HEK293 (cell line): Measurements from ENCODE around the gene APOBEC3G.

ENCODE experiments used
- CTCF ChIA-PET: fragments of 350-600 bp; formaldehyde crosslinking; extraction: SDS; loops from one replicate; lab custom pipeline; 2021; ENCODE audit warnings: antibody characterized with exemption; lab: Yijun Ruan, JAX
- POLR2A ChIA-PET: fragments of 300-600 bp; formaldehyde crosslinking; extraction: SDS; loops from one replicate; lab custom pipeline; 2020; ENCODE audit warnings: antibody characterized with exemption, inconsistent platforms; lab: Yijun Ruan, JAX
- H3K27ac ChIP-seq: fragments of 200-500 bp; sonication (Bioruptor generic); 2 replicates; pipeline ENCODE4 v1.5.1; 2014; ENCODE audit warnings: low read depth, low read length, control low read depth, inconsistent platforms; ENCODE audit errors: extremely low read depth
- H3K36me3 ChIP-seq, 2 experiments: fragments of 200-500 bp in 1 of 2; sonication (Bioruptor generic) in 1 of 2; 1 replicate in 1 of 2; 2 replicates in 1 of 2; pipeline ENCODE4 v1.5.1; 2014 to 2017; ENCODE audit warnings: inconsistent platforms in 2 of 2, low read length in 2 of 2; ENCODE audit not compliant: control insufficient read depth in 2 of 2, insufficient read depth in 1 of 2
- H3K4me1 ChIP-seq: fragments of 200-500 bp; sonication (Bioruptor generic); 2 replicates; pipeline ENCODE4 v1.5.1; 2014; ENCODE audit warnings: mild to moderate bottlenecking, low read length, inconsistent platforms; ENCODE audit not compliant: control insufficient read depth, insufficient read depth
- H3K4me3 ChIP-seq: 2 replicates; pipeline ENCODE4 v1.5.1; 2011; ENCODE audit warnings: low read depth, mild to moderate bottlenecking, control low read depth, low read length, moderate library complexity
- H3K9me3 ChIP-seq: fragments of 200-500 bp; sonication (Bioruptor generic); 2 replicates; pipeline ENCODE4 v1.5.1; 2014; ENCODE audit warnings: low read depth, low read length, inconsistent platforms; ENCODE audit not compliant: control insufficient read depth, insufficient read depth
- KLF16 ChIP-seq: fragments of 450-650 bp; formaldehyde crosslinking; IDR thresholded peaks from 2 replicates; pipeline ENCODE4 v1.5.1; 2017; ENCODE audit warnings: missing biosample characterization, missing genetic modification characterization
- PRDM6 ChIP-seq: fragments of 450-650 bp; formaldehyde crosslinking; IDR thresholded peaks from 2 replicates; pipeline ENCODE4 v1.5.1; 2017; ENCODE audit warnings: missing biosample characterization, missing genetic modification characterization
- RBAK ChIP-seq: fragments of 450-650 bp; formaldehyde crosslinking; IDR thresholded peaks from 2 replicates; pipeline ENCODE4 v1.5.1; 2016; ENCODE audit warnings: missing biosample characterization, missing genetic modification characterization
- SCRT2 ChIP-seq: fragments of 450-650 bp; formaldehyde crosslinking; IDR thresholded peaks from 2 replicates; pipeline ENCODE4 v1.5.1; 2016; ENCODE audit warnings: missing biosample characterization, missing genetic modification characterization
- SP3 ChIP-seq: fragments of 450-650 bp; formaldehyde crosslinking; IDR thresholded peaks from 2 replicates; pipeline ENCODE4 v1.5.1; 2016; ENCODE audit warnings: missing biosample characterization, missing genetic modification characterization
- TRIM28 ChIP-seq: IDR thresholded peaks from 2 replicates; pipeline ENCODE4 v1.6.1; 2011; ENCODE audit warnings: low read length, control low read depth, borderline replicate concordance
- WT1 ChIP-seq: fragments of 450-650 bp; formaldehyde crosslinking; IDR thresholded peaks from 2 replicates; pipeline ENCODE4 v1.5.1; 2016; ENCODE audit warnings: missing biosample characterization, missing genetic modification characterization
- ZBTB49 ChIP-seq: fragments of 450-650 bp; formaldehyde crosslinking; IDR thresholded peaks from 2 replicates; pipeline ENCODE4 v1.5.1; 2016; ENCODE audit warnings: missing biosample characterization, missing genetic modification characterization, low read depth
- ZEB2 ChIP-seq: fragments of 450-650 bp; formaldehyde crosslinking; IDR thresholded peaks from 2 replicates; pipeline ENCODE4 v1.5.1; 2016; ENCODE audit warnings: missing biosample characterization, missing genetic modification characterization
- ZFP37 ChIP-seq: fragments of 450-650 bp; formaldehyde crosslinking; IDR thresholded peaks from 2 replicates; pipeline ENCODE4 v1.5.1; 2016; ENCODE audit warnings: missing biosample characterization, missing genetic modification characterization
- ZFP69B ChIP-seq: fragments of 450-650 bp; formaldehyde crosslinking; IDR thresholded peaks from 2 replicates; pipeline ENCODE4 v1.5.1; 2016; ENCODE audit warnings: missing biosample characterization, missing genetic modification characterization
- ZNF174 ChIP-seq: fragments of 450-650 bp; formaldehyde crosslinking; IDR thresholded peaks from 2 replicates; pipeline ENCODE4 v1.5.0; 2017; ENCODE audit warnings: missing biosample characterization, mild to moderate bottlenecking, missing genetic modification characterization
- ZNF184 ChIP-seq: fragments of 450-650 bp; IDR thresholded peaks from 2 replicates; pipeline ENCODE4 v1.5.1; 2018; ENCODE audit warnings: missing biosample characterization, mild to moderate bottlenecking, missing genetic modification characterization
- ZNF23 ChIP-seq: fragments of 450-650 bp; formaldehyde crosslinking; IDR thresholded peaks from 2 replicates; pipeline ENCODE4 v1.5.1; 2016; ENCODE audit warnings: missing biosample characterization, missing genetic modification characterization, borderline replicate concordance
- ZNF37A ChIP-seq: fragments of 450-650 bp; IDR thresholded peaks from 2 replicates; pipeline ENCODE4 v1.5.1; 2018; ENCODE audit warnings: missing biosample characterization, missing genetic modification characterization
- ZNF416 ChIP-seq: fragments of 450-650 bp; formaldehyde crosslinking; IDR thresholded peaks from 2 replicates; pipeline ENCODE4 v1.5.1; 2016; ENCODE audit warnings: missing biosample characterization, missing genetic modification characterization
- ZNF521 ChIP-seq: fragments of 450-650 bp; formaldehyde crosslinking; IDR thresholded peaks from 2 replicates; pipeline ENCODE4 v1.5.1; 2017; ENCODE audit warnings: missing biosample characterization, mild to moderate bottlenecking, missing genetic modification characterization
- ZNF561 ChIP-seq: fragments of 450-650 bp; IDR thresholded peaks from 2 replicates; pipeline ENCODE4 v1.5.1; 2018; ENCODE audit warnings: missing biosample characterization, missing genetic modification characterization, borderline replicate concordance
- ZNF626 ChIP-seq: fragments of 450-650 bp; sonication (Bioruptor Pico); formaldehyde crosslinking; IDR thresholded peaks from 2 replicates; pipeline ENCODE4 v1.5.1; 2018; ENCODE audit warnings: missing biosample characterization, missing genetic modification characterization, inconsistent platforms
- ZNF629 ChIP-seq: fragments of 450-650 bp; formaldehyde crosslinking; IDR thresholded peaks from 2 replicates; pipeline ENCODE4 v1.5.1; 2017; ENCODE audit warnings: missing biosample characterization, missing genetic modification characterization
- ZNF660 ChIP-seq: fragments of 450-650 bp; IDR thresholded peaks from 2 replicates; pipeline ENCODE4 v1.5.1; 2018; ENCODE audit warnings: missing biosample characterization, mild to moderate bottlenecking, missing genetic modification characterization
- ZNF785 ChIP-seq: fragments of 450-650 bp; formaldehyde crosslinking; IDR thresholded peaks from 2 replicates; pipeline ENCODE4 v1.5.1; 2016; ENCODE audit warnings: missing biosample characterization, missing genetic modification characterization
- ZNF792 ChIP-seq: fragments of 450-650 bp; formaldehyde crosslinking; IDR thresholded peaks from 2 replicates; pipeline ENCODE4 v1.5.1; 2016; ENCODE audit warnings: missing biosample characterization, missing genetic modification characterization
- TF ChIP-seq, protein P1 (sequence below): fragments of 450-650 bp; formaldehyde crosslinking; IDR thresholded peaks from 2 replicates; pipeline ENCODE4 v1.5.1; 2017; ENCODE audit warnings: missing biosample characterization, missing genetic modification characterization
- TF ChIP-seq, protein P2 (sequence below): fragments of 450-650 bp; formaldehyde crosslinking; IDR thresholded peaks from 2 replicates; pipeline ENCODE4 v1.5.1; 2017; ENCODE audit warnings: missing biosample characterization, mild to moderate bottlenecking, missing genetic modification characterization, moderate library complexity

The APOBEC3G gene

DNA sequence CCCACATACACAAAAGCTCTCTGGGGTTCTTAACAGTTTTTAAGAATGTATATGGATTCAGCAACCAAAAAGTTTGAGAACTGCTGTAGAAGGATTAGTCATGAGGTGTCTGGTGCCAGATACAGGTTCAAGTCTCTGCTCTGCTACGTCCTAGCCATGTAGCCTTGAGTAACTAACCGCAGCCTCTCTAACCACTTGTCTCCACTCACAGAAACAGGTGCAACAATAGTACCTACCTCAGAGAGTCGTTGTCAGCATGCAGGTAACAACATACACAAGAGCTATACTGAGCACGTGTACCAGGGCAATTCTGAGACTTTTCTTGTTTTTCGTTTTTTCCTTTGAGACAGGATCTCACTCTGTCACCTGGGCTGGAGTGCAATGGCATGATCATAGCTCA is 48.5 kb downstream of the APOBEC3G start:
- H3K4me3 ChIP-seq = no peak overlapping the region
- POLR2A ChIA-PET = no interaction called here
- H3K36me3 ChIP-seq = no peaks in the 10 kb centered on the region
- TF ChIP-seq PRDM6 = no peak
- no peak for TF ChIP-seq ZNF785 (tag by site-specific recombination)
- TF ChIP-seq KLF16 (tag by site-specific recombination) = no peak
- no peak for TF ChIP-seq ZNF792
- no peak for TF ChIP-seq RBAK (tag by site-specific recombination)
- no peak for TF ChIP-seq ZFP69B (tag by site-specific recombination)
- TF ChIP-seq SP3 (tag by site-specific recombination) = no peak
- TF ChIP-seq ZNF629 (tag by site-specific recombination) = no peak
- no peak for TF ChIP-seq ZNF416 (tag by site-specific recombination)
- CTCF ChIA-PET = interaction anchor here (0.6 to 2.3 kb wide), 5 partner anchors 117 to 360 kb away, joined by 3 to 8 read pairs (median 4); no protein-coding TSS in a partner anchor
- H3K4me1 ChIP-seq = no peaks in the 10 kb centered on the region
- no peaks in the 10 kb centered on the region for H3K9me3 ChIP-seq
- no peak overlapping the region for H3K27ac ChIP-seq

GRCh38 chr22:39128508-39128907 is 51.4 kb downstream of the APOBEC3G start:
- Histone ChIP-seq H3K9me3 (no peaks in the 10 kb centered on the region), H3K4me3 (no peak overlapping the region)
- POLR2A ChIA-PET = interaction anchor here (0.7 kb wide), 1 partner anchor 380 kb away, joined by 4 read pairs; no protein-coding TSS in a partner anchor
- TF ChIP-seq ZNF184 (tag by site-specific recombination) (no peak), ZNF521 (tag by site-specific recombination) (no peak), TRIM28 (no peak), ZFP37 (no peak), ZNF660 (tag by site-specific recombination) (no peak), ZNF174 (tag by site-specific recombination) (no peak), ZEB2 (tag by site-specific recombination) (no peak)
- TF ChIP-seq, protein P1, sequence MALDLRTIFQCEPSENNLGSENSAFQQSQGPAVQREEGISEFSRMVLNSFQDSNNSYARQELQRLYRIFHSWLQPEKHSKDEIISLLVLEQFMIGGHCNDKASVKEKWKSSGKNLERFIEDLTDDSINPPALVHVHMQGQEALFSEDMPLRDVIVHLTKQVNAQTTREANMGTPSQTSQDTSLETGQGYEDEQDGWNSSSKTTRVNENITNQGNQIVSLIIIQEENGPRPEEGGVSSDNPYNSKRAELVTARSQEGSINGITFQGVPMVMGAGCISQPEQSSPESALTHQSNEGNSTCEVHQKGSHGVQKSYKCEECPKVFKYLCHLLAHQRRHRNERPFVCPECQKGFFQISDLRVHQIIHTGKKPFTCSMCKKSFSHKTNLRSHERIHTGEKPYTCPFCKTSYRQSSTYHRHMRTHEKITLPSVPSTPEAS (tag by site-specific recombination) = no peak
- TF ChIP-seq, protein P2, sequence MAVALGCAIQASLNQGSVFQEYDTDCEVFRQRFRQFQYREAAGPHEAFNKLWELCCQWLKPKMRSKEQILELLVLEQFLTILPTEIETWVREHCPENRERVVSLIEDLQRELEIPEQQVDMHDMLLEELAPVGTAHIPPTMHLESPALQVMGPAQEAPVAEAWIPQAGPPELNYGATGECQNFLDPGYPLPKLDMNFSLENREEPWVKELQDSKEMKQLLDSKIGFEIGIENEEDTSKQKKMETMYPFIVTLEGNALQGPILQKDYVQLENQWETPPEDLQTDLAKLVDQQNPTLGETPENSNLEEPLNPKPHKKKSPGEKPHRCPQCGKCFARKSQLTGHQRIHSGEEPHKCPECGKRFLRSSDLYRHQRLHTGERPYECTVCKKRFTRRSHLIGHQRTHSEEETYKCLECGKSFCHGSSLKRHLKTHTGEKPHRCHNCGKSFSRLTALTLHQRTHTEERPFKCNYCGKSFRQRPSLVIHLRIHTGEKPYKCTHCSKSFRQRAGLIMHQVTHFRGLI (tag by site-specific recombination) = no peak
- TF ChIP-seq, all 188 proteins: peak for 0
- no peaks in the 10 kb centered on the region for H3K36me3 ChIP-seq
- no peaks in the 10 kb centered on the region for H3K4me1 ChIP-seq
- CTCF ChIA-PET = interaction anchor here (0.6 kb wide), 2 partner anchors 38 to 154 kb away, joined by 3 to 4 read pairs; no protein-coding TSS in a partner anchor
- H3K27ac ChIP-seq = no peak overlapping the region

GRCh38 chr22:39129081-39129480 is 52.0 kb downstream of the APOBEC3G start:
- ChIA-PET CTCF (interaction anchor here (0.6 to 0.8 kb wide), 2 partner anchors 154 to 177 kb away, joined by 3 read pairs; no protein-coding TSS in a partner anchor), POLR2A (no interaction called here)
- no peaks in the 10 kb centered on the region for H3K36me3 ChIP-seq
- no peaks in the 10 kb centered on the region for H3K4me1 ChIP-seq
- no peaks in the 10 kb centered on the region for H3K9me3 ChIP-seq
- H3K4me3 ChIP-seq = no peak overlapping the region
- TF ChIP-seq ZNF561 (tag by site-specific recombination) = no peak
- no peak for TF ChIP-seq RBAK (tag by site-specific recombination)
- TF ChIP-seq SCRT2 (tag by site-specific recombination) = no peak
- no peak for TF ChIP-seq WT1
- TF ChIP-seq ZNF626 (tag by site-specific recombination) = no peak
- no peak for TF ChIP-seq ZBTB49 (tag by site-specific recombination)
- TF ChIP-seq ZNF23 (tag by site-specific recombination) = no peak
- TF ChIP-seq ZNF37A (tag by site-specific recombination) = no peak
- H3K27ac ChIP-seq = no peak overlapping the region
